ENCODE results near the gene RAI1. TPM values are rescaled to one million over a fixed set of nuclear protein-coding genes. Genes with fewer than 3 reads are reported as not detected.

Gene RAI1
- total RNA-seq, 1 experiment from 2014 or later: 86.3 TPM

GRCh38 chr17:17698371-17698770 is 17.1 kb downstream of the RAI1 start:
- H3K9me2 ChIP-seq (ENCODE audit: insufficient read depth): no peaks in the 10 kb centered on the region
- peaks cover 41% of the 10 kb centered on the region for H3F3A ChIP-seq (ENCODE audit: insufficient read depth, low read depth)
- peaks cover 48% of the 10 kb centered on the region for H3K4me1 ChIP-seq (replicated peaks; ENCODE audit: insufficient read depth)
- no TSS peak for BruUV-seq (replicated peaks)
- H3K27ac ChIP-seq: 0 out of 2 replicates have a peak overlapping the region, but pooled peaks have one; percentile 24
- ChIA-PET CTCF (no interaction called here), POLR2A (ENCODE audit: unreplicated experiment) (no interaction called here)
- intact Hi-C loops (cut with micrococcal nuclease; ENCODE audit: unreplicated experiment): no loop called here
- H4K20me1 ChIP-seq (ENCODE audit: insufficient read depth): peaks cover 68% of the 10 kb centered on the region
- no peak overlapping the region for H2AFZ ChIP-seq
- no peak for TF ChIP-seq CTCF (conservative IDR thresholded peaks at IDR 0.05)
- no peak for TF ChIP-seq EZH2 (IDR thresholded peaks at IDR 0.05; ENCODE audit: low read depth)
- H3K4me3 ChIP-seq: no peak overlapping the region
- H3K79me2 ChIP-seq (ENCODE audit: low read depth): peaks cover 92% of the 10 kb centered on the region
- peaks cover 5% of the 10 kb centered on the region; the same call in 1 of the 2 replicates for H3K36me3 ChIP-seq (ENCODE audit: low read depth)
- no peak for DNase-seq
- H3K27me3 ChIP-seq (ENCODE audit: insufficient read depth, low read depth): no peaks in the 10 kb centered on the region
- no peaks in the 10 kb centered on the region for H3K9me3 ChIP-seq (ENCODE audit: insufficient read depth, low read depth)
- peak overlapping the region; percentile 36 for H3K4me2 ChIP-seq

- CTCF ChIA-PET: no interaction called here
- peak overlapping the region; percentile 36 for H3K4me2 ChIP-seq
Observed at GRCh38 chr17:17698869-17699351, 17.7 kb downstream of the RAI1 start.

GRCh38 chr17:17699491-17699890 is 18.2 kb downstream of the RAI1 start:
- BruUV-seq (replicated peaks): no TSS peak
- Histone ChIP-seq H3K9me3 (ENCODE audit: insufficient read depth, low read depth) (no peaks in the 10 kb centered on the region), H3K9me2 (ENCODE audit: insufficient read depth) (no peaks in the 10 kb centered on the region), H3F3A (ENCODE audit: insufficient read depth, low read depth) (peaks cover 31% of the 10 kb centered on the region), H3K79me2 (ENCODE audit: low read depth) (peaks cover 97% of the 10 kb centered on the region), H3K4me3 (no peak overlapping the region), H3K4me1 (replicated peaks; ENCODE audit: insufficient read depth) (peaks cover 38% of the 10 kb centered on the region), H3K4me2 (no peak overlapping the region), H4K20me1 (ENCODE audit: insufficient read depth) (peaks cover 78% of the 10 kb centered on the region), H3K36me3 (ENCODE audit: low read depth) (peaks cover 8% of the 10 kb centered on the region; the same call in 1 of the 2 replicates), H3K27me3 (ENCODE audit: insufficient read depth, low read depth) (no peaks in the 10 kb centered on the region), H2AFZ (no peak overlapping the region), H3K27ac (no peak overlapping the region)
- POLR2A ChIA-PET (ENCODE audit: unreplicated experiment): no interaction called here
- TF ChIP-seq EZH2 (IDR thresholded peaks at IDR 0.05; ENCODE audit: low read depth): no peak
- TF ChIP-seq CTCF (conservative IDR thresholded peaks at IDR 0.05): no peak
- DNase-seq: no peak
- intact Hi-C loops (cut with micrococcal nuclease; ENCODE audit: unreplicated experiment): no loop called here
- CTCF ChIA-PET: no interaction called here

More at GRCh38 chr17:17698869-17699351, 17.7 kb downstream of the RAI1 start:
- Histone ChIP-seq H3K36me3 (ENCODE audit: low read depth) (peaks cover 5% of the 10 kb centered on the region; the same call in 1 of the 2 replicates), H3K4me3 (no peak overlapping the region), H3K9me3 (ENCODE audit: insufficient read depth, low read depth) (no peaks in the 10 kb centered on the region), H3K27me3 (ENCODE audit: insufficient read depth, low read depth) (no peaks in the 10 kb centered on the region), H3K27ac (peak overlapping the region; percentile 18; the same call in 1 of the 2 replicates), H2AFZ (no peak overlapping the region), H4K20me1 (ENCODE audit: insufficient read depth) (peaks cover 72% of the 10 kb centered on the region), H3K79me2 (ENCODE audit: low read depth) (peaks cover 92% of the 10 kb centered on the region), H3K4me1 (replicated peaks; ENCODE audit: insufficient read depth) (peaks cover 43% of the 10 kb centered on the region), H3K9me2 (ENCODE audit: insufficient read depth) (no peaks in the 10 kb centered on the region), H3F3A (ENCODE audit: insufficient read depth, low read depth) (peaks cover 36% of the 10 kb centered on the region)
- no TSS peak for BruUV-seq (replicated peaks)
- intact Hi-C loops (cut with micrococcal nuclease; ENCODE audit: unreplicated experiment): no loop called here
- POLR2A ChIA-PET (ENCODE audit: unreplicated experiment): no interaction called here
- TF ChIP-seq EZH2 (IDR thresholded peaks at IDR 0.05; ENCODE audit: low read depth): no peak
- no peak for TF ChIP-seq CTCF (conservative IDR thresholded peaks at IDR 0.05)
- no peak for DNase-seq

Measured in PC-9 (cell line).